ENCODE results near the gene TAPT1.

The TAPT1 gene

DNA sequence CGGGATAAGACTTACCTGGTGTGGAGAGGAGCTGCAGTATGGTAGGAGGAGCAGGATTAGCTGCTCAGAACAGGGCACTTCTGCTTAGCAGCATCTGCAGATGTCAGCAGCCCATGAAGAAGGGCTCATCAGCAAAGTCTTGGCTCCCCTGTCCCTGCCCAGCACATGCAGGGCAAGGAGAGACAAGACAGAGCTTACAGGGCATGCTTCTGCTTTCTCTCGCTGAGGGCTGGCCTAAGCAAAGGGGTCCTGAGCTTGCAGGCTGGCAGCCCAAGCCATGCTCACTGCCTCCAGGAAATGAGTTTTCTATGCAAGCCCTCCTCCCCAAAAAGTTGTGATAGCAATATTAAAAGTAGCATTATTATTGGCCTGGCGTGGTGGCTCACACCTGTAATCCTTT, 39.5 kb upstream of the TAPT1 start:
- no peak for TF ChIP-seq CTCF (IDR thresholded peaks at IDR 0.05; ENCODE audit: low read depth, low read length)
- H3K4me3 ChIP-seq (ENCODE audit: low read depth, low read length): no peak overlapping the region

- TF ChIP-seq CTCF (IDR thresholded peaks at IDR 0.05; ENCODE audit: low read depth, low read length): peak; percentile 20; the same call in 1 of the 2 replicates
- H3K4me3 ChIP-seq (ENCODE audit: low read depth, low read length): no peak overlapping the region
Measured at GRCh38 chr4:16264798-16265197, 38.5 kb upstream of the TAPT1 start.

DNA sequence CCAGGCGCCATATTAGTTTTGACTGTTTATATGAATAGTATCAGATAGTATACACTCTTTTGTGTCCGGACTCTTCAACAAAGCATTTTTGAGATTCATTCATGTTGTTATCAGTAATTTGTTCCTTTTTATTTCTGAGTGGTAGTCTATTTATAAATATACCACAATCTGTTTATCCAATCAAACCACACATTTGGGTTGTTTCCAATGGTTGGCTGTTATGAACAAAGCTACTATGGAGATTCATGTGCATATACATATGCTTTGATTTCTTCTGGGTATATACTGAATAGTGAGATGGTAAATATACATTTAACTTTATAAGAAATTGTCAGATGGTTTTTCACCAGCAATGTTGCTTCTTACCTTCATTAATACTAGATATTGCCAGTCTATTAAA, 36.8 kb upstream of the TAPT1 start:
- TF ChIP-seq CTCF (IDR thresholded peaks at IDR 0.05; ENCODE audit: low read depth, low read length): no peak
- H3K4me3 ChIP-seq (ENCODE audit: low read depth, low read length): no peak overlapping the region

DNA sequence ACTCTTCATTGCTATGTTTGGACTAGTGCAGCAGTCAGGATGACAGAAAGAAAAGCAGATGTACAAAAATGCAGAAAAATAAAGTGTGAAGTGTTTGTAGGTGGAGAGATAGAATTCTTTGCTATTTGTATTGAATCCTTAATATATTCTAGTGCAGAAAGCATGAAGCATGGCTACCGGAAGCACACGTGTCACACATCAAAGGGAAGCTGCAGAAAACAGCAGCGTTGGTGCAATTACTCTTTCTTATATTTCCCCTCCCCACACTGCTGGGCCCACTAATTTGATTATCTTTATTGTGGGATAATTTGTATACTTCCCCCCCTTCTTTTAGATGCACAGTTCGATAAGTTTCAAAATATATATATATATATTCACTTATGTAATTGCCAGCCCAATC, 35.9 kb upstream of the TAPT1 start:
- no peak for TF ChIP-seq CTCF (IDR thresholded peaks at IDR 0.05; ENCODE audit: low read depth, low read length)
- no peak overlapping the region for H3K4me3 ChIP-seq (ENCODE audit: low read depth, low read length)

DNA sequence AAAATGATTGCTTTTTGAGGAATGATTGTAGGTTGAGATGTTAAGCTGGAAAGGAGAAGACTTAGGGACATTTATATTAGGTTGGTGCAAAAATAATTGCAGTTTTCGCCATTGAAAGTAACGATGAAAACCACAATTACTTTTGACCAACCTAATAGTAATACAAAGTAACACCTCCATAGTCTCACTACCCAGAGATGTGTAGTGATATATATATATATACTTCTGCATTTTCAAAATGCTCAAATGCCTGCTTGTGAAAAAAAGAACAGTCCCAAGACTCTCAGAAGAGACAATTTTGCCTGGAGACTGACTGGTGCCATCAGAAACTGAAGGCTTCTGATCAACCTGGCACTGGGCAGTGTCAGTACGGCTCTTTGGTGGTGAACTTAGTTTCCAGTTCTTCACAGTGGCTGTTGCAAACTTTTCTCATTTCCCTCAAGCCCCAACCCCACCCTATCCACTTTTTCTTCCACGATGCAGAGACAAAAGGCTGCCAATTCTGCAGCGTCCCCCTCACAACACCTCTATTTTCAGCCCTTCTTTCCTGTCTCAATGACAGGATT, 35.1 kb upstream of the TAPT1 start:
- H3K4me3 ChIP-seq (ENCODE audit: low read depth, low read length): no peak overlapping the region
- no peak for TF ChIP-seq CTCF (IDR thresholded peaks at IDR 0.05; ENCODE audit: low read depth, low read length)

GRCh38 chr4:16259889-16260246, 33.6 kb upstream of the TAPT1 start:
- no peak for TF ChIP-seq CTCF (IDR thresholded peaks at IDR 0.05; ENCODE audit: low read depth, low read length)

DNA sequence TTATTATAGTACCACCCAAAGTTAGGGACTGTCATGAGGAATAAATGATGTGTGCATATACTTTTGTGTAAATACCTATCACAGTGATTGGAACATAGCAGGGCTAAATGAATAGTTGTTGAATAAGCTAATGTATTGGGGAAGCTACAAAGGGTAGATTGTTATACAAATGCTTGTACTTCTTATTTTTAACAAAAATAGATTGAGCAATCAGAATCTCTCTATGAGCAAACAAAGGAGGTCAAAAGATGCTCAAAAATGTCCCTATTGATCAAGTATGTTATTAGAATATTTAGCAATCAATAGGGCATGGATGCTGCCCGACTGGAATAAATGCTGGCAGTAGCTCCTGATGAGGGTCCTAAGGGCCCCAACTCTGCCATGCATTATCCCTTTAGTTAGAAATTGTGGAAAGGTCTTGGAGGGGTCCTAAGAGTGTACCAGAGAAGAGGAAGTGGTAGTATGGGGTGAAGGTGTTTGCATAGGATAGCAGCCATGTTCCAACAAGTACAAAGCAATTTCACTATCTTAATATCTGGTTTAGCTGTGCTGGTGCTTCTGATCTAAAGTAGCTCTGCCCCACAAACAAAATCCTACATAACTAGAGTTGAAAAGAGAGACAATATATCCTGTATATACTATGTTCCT, 33.1 kb upstream of the TAPT1 start:
- no peak for TF ChIP-seq CTCF (IDR thresholded peaks at IDR 0.05; ENCODE audit: low read depth, low read length)
- H3K4me3 ChIP-seq (ENCODE audit: low read depth, low read length): no peak overlapping the region

More at GRCh38 chr4:16259889-16260246, 33.6 kb upstream of the TAPT1 start:
- H3K4me3 ChIP-seq (ENCODE audit: low read depth, low read length): no peak overlapping the region
